Measurements from ENCODE around the gene CCDC107. TPM values are rescaled to one million over a fixed set of nuclear protein-coding genes. Genes with fewer than 3 reads are reported as not detected.

The CCDC107 gene
- total RNA-seq, 5 donors from 2014 or later (not counting 1 experiment from before 2014, with no cell fraction given), result 17.7 to 29.8 (median 27.5) TPM

- Histone ChIP-seq H3K9me3 (no peaks in the 10 kb centered on the region), H3K4me3 (ENCODE audit: control insufficient read depth in 1 of 2, extremely low read depth in 1 of 2, low read length in 1 of 2) (no peak overlapping the region), H3K36me3 (ENCODE audit: control insufficient read depth in 2 of 2, extremely low read depth in 1 of 2, insufficient read depth in 1 of 2, low read length in 1 of 2) (peaks cover 0 to 14% of the 10 kb centered on the region in 2 donors), H3K27ac (ENCODE audit: low read length) (peak overlapping the region; percentile 83), H3K27me3 (replicated peaks in 1 of 2; ENCODE audit: control insufficient read depth in 2 of 2, extremely low read depth in 1 of 2, insufficient read depth in 2 of 2, low read length in 1 of 2) (no peaks in the 10 kb centered on the region), H3K4me1 (ENCODE audit: control insufficient read depth in 1 of 2, extremely low read depth in 1 of 2, insufficient read depth in 2 of 2, low read length in 2 of 2) (peaks cover 36 to 86% of the 10 kb centered on the region in 2 experiments)
- no peaks in the 10 kb centered on the region for H3K9me3 Mint-ChIP-seq
- ChIA-PET POLR2A (interaction anchor here in 1 of 2 donors (0.6 kb wide), 1 partner anchor 238 kb away, joined by 5 read pairs; no protein-coding TSS in a partner anchor), CTCF (interaction anchor here (0.7 to 7.1 kb wide), 11 partner anchors 9 to 583 kb away, joined by 3 to 122 read pairs (median 4); partner anchors contain the start of genes CREB3 (in 1 of the 2), GBA2 (in 1 of the 2), RGP1 (in 1 of the 2) and TLN1 (in 1 of the 2))
- H3K27ac Mint-ChIP-seq, result peak overlapping the region; percentile 93 to 96
- peak overlapping the region in 2 of 3 donors; percentile 45 to 93 for H3K4me3 Mint-ChIP-seq
- peaks cover 4 to 5% of the 10 kb centered on the region in 2 donors for H3K27me3 Mint-ChIP-seq
- peaks cover 23% of the 10 kb centered on the region for H3K36me3 Mint-ChIP-seq
- no peak for DNase-seq
- H3K4me1 Mint-ChIP-seq, result peaks cover 85 to 91% (median 89%) of the 10 kb centered on the region in 3 donors
- 75% methylated on average over 6 of the region's 9 CpGs for WGBS (ENCODE audit: insufficient coverage)
- no peak for ATAC-seq (replicated peaks in 1 of 4)
These were observed 2.9 kb downstream of the CCDC107 start for GRCh38 chr9:35660966-35661415.

GRCh38 chr9:35661756-35662350, 3.8 kb downstream of the CCDC107 start:
- Histone ChIP-seq H3K36me3 (ENCODE audit: control insufficient read depth in 2 of 2, extremely low read depth in 1 of 2, insufficient read depth in 1 of 2, low read length in 1 of 2) (peaks cover 0 to 14% of the 10 kb centered on the region in 2 donors), H3K4me3 (ENCODE audit: control insufficient read depth in 1 of 2, extremely low read depth in 1 of 2, low read length in 1 of 2) (peak overlapping the region in 1 of 2 donors; percentile 24), H3K4me1 (ENCODE audit: control insufficient read depth in 1 of 2, extremely low read depth in 1 of 2, insufficient read depth in 2 of 2, low read length in 2 of 2) (peaks cover 36 to 80% of the 10 kb centered on the region in 2 experiments), H3K27me3 (replicated peaks in 1 of 2; ENCODE audit: control insufficient read depth in 2 of 2, extremely low read depth in 1 of 2, insufficient read depth in 2 of 2, low read length in 1 of 2) (no peaks in the 10 kb centered on the region), H3K27ac (ENCODE audit: low read length) (peak overlapping the region; percentile 83), H3K9me3 (no peaks in the 10 kb centered on the region)
- CTCF ChIA-PET, result interaction anchor here (0.5 to 7.1 kb wide), 11 partner anchors 14 to 584 kb away, joined by 3 to 122 read pairs (median 3); partner anchors contain the start of genes CREB3 (in 1 of the 2), GBA2 (in 1 of the 2), RGP1 (in 1 of the 2) and TLN1 (in 1 of the 2)
- WGBS (ENCODE audit: insufficient coverage), result 50% methylated on average over 3 of the region's 3 CpGs
- Mint-ChIP-seq H3K4me1 (peaks cover 80 to 88% (median 86%) of the 10 kb centered on the region in 3 donors), H3K36me3 (peaks cover 23% of the 10 kb centered on the region), H3K4me3 (peak overlapping the region; percentile 46 to 93 (median 64)), H3K9me3 (no peaks in the 10 kb centered on the region), H3K27me3 (peaks cover 4 to 5% of the 10 kb centered on the region in 2 donors), H3K27ac (peak overlapping the region; percentile 92 to 93)
- DNase-seq (peak in 28 of 35 experiments; percentile 27 to 72 (median 42)), ATAC-seq (replicated peaks in 1 of 4) (peak in 1 of 4 experiments; percentile 21)
- POLR2A ChIA-PET, result no interaction called here

- peaks cover 34 to 74% of the 10 kb centered on the region in 2 experiments for H3K4me1 ChIP-seq (ENCODE audit: control insufficient read depth in 1 of 2, extremely low read depth in 1 of 2, insufficient read depth in 2 of 2, low read length in 2 of 2)
- Mint-ChIP-seq H3K9me3 (no peaks in the 10 kb centered on the region), H3K27ac (peak overlapping the region; percentile 92 to 93), H3K27me3 (peaks cover 4 to 5% of the 10 kb centered on the region in 2 donors), H3K4me3 (peak overlapping the region in 2 of 3 donors; percentile 22 to 93), H3K4me1 (peaks cover 75 to 83% (median 81%) of the 10 kb centered on the region in 3 donors), H3K36me3 (peaks cover 23% of the 10 kb centered on the region)
- H3K4me3 ChIP-seq (ENCODE audit: control insufficient read depth in 1 of 2, extremely low read depth in 1 of 2, low read length in 1 of 2), result no peak overlapping the region
- CTCF ChIA-PET, result interaction anchor here in 1 of 2 donors (1.0 to 7.1 kb wide), 4 partner anchors 15 to 87 kb away, joined by 3 to 122 read pairs (median 15); partner anchors contain the start of genes GBA2 and RGP1
- H3K27me3 ChIP-seq (replicated peaks in 1 of 2; ENCODE audit: control insufficient read depth in 2 of 2, extremely low read depth in 1 of 2, insufficient read depth in 2 of 2, low read length in 1 of 2), result no peaks in the 10 kb centered on the region
- peak overlapping the region; percentile 83 for H3K27ac ChIP-seq (ENCODE audit: low read length)
- peaks cover 0 to 14% of the 10 kb centered on the region in 2 donors for H3K36me3 ChIP-seq (ENCODE audit: control insufficient read depth in 2 of 2, extremely low read depth in 1 of 2, insufficient read depth in 1 of 2, low read length in 1 of 2)
- DNase-seq, result no peak
- no peaks in the 10 kb centered on the region for H3K9me3 ChIP-seq
- ATAC-seq (replicated peaks in 1 of 4), result no peak
- 77% methylated on average over 7 of the region's 7 CpGs for WGBS (ENCODE audit: insufficient coverage)
- POLR2A ChIA-PET, result no interaction called here
These were observed 4.3 kb downstream of the CCDC107 start for GRCh38 chr9:35662437-35662836.

- H3K27me3 ChIP-seq (replicated peaks in 1 of 2; ENCODE audit: control insufficient read depth in 2 of 2, extremely low read depth in 1 of 2, insufficient read depth in 2 of 2, low read length in 1 of 2), result no peaks in the 10 kb centered on the region
- H3K4me3 Mint-ChIP-seq, result peak within 1 kb of the TSS; percentile 76 to 88 (median 82)
- peak in 32 of 35 experiments; percentile 16 to 77 (median 43) for DNase-seq
- peak within 1 kb of the TSS; percentile 54 for H3K27ac ChIP-seq (ENCODE audit: low read length)
- 8% methylated on average over 57 of the region's 58 CpGs for WGBS (ENCODE audit: insufficient coverage)
- POLR2A ChIA-PET, result interaction anchor here in 1 of 2 donors (0.7 to 1.1 kb wide), 2 partner anchors 18 to 266 kb away, joined by 3 to 4 read pairs; no protein-coding TSS in a partner anchor
- H3K9me3 Mint-ChIP-seq, result no peaks in the 10 kb centered on the region
- peak within 1 kb of the TSS; percentile 92 to 93 for H3K27ac Mint-ChIP-seq
- peaks cover 14% of the 10 kb centered on the region for H3K36me3 Mint-ChIP-seq
- peak within 1 kb of the TSS; percentile 60 to 66 for H3K4me3 ChIP-seq (ENCODE audit: control insufficient read depth in 1 of 2, extremely low read depth in 1 of 2, low read length in 1 of 2)
- H3K27me3 Mint-ChIP-seq, result no peaks in the 10 kb centered on the region
- H3K4me1 Mint-ChIP-seq, result peaks cover 59 to 65% (median 61%) of the 10 kb centered on the region in 3 donors
- peaks cover 0 to 14% of the 10 kb centered on the region in 2 donors for H3K36me3 ChIP-seq (ENCODE audit: control insufficient read depth in 2 of 2, extremely low read depth in 1 of 2, insufficient read depth in 1 of 2, low read length in 1 of 2)
- H3K4me1 ChIP-seq (ENCODE audit: control insufficient read depth in 1 of 2, extremely low read depth in 1 of 2, insufficient read depth in 2 of 2, low read length in 2 of 2), result peaks cover 25 to 56% of the 10 kb centered on the region in 2 experiments
- H3K9me3 ChIP-seq, result no peaks in the 10 kb centered on the region
- CTCF ChIA-PET, result interaction anchor here (0.6 to 4.4 kb wide), 9 partner anchors 31 to 85 kb away, joined by 3 to 22 read pairs (median 4); no protein-coding TSS in a partner anchor
- peak; percentile 68 to 76 (median 74) for ATAC-seq (replicated peaks in 1 of 4)
These were observed 6.7 kb downstream of the CCDC107 start, which contains the start of gene ARHGEF39 for GRCh38 chr9:35664531-35665470. Gene ARHGEF39 (minus strand): TSS chr9:35665195. CDS start chr9:35665169, 26 bp downstream.

- Mint-ChIP-seq H3K4me1 (peaks cover 53 to 59% (median 54%) of the 10 kb centered on the region in 3 donors), H3K4me3 (peak overlapping the region; percentile 76 to 88 (median 82)), H3K9me3 (no peaks in the 10 kb centered on the region), H3K36me3 (peaks cover 9% of the 10 kb centered on the region), H3K27me3 (no peaks in the 10 kb centered on the region), H3K27ac (peak overlapping the region; percentile 92 to 93)
- peak overlapping the region; percentile 48 for H3K27ac ChIP-seq (ENCODE audit: low read length)
- POLR2A ChIA-PET, result interaction anchor here (0.6 to 0.7 kb wide), 2 partner anchors 16 to 265 kb away, joined by 3 read pairs; no protein-coding TSS in a partner anchor
- peaks cover 25 to 50% of the 10 kb centered on the region in 2 experiments for H3K4me1 ChIP-seq (ENCODE audit: control insufficient read depth in 1 of 2, extremely low read depth in 1 of 2, insufficient read depth in 2 of 2, low read length in 2 of 2)
- peaks cover 0 to 9% of the 10 kb centered on the region in 2 donors for H3K36me3 ChIP-seq (ENCODE audit: control insufficient read depth in 2 of 2, extremely low read depth in 1 of 2, insufficient read depth in 1 of 2, low read length in 1 of 2)
- CTCF ChIA-PET, result interaction anchor here (0.6 to 4.4 kb wide), 9 partner anchors 8 to 179 kb away, joined by 3 to 22 read pairs (median 3); no protein-coding TSS in a partner anchor
- peak overlapping the region; percentile 60 to 66 for H3K4me3 ChIP-seq (ENCODE audit: control insufficient read depth in 1 of 2, extremely low read depth in 1 of 2, low read length in 1 of 2)
- WGBS (ENCODE audit: insufficient coverage), result 0% methylated on average over 2 of the region's 5 CpGs
- no peaks in the 10 kb centered on the region for H3K9me3 ChIP-seq
- H3K27me3 ChIP-seq (replicated peaks in 1 of 2; ENCODE audit: control insufficient read depth in 2 of 2, extremely low read depth in 1 of 2, insufficient read depth in 2 of 2, low read length in 1 of 2), result no peaks in the 10 kb centered on the region
- ATAC-seq (replicated peaks in 1 of 4), result no peak
- no peak for DNase-seq
These were observed 7.4 kb downstream of the CCDC107 start for GRCh38 chr9:35665471-35665818.

All from T-cell (primary cell).